OCI-LY7 (cell line): ENCODE results near the gene ABCG4. TPM values are rescaled to one million over a fixed set of nuclear protein-coding genes. Genes with fewer than 3 reads are reported as not detected.

Experiments used
- BruUV-seq: library from RNA; stranded (reverse); fragments of 400-500 nt; replicated peaks from 2 replicates; lab custom pipeline; 2021; lab: Mats Ljungman, UMichigan
- CTCF ChIA-PET: fragments of 300-600 bp; sonication (Branson Sonifier 250); formaldehyde crosslinking; loops from one replicate; lab custom pipeline; 2022; ENCODE audit warnings: antibody characterized with exemption; ENCODE audit not compliant: unreplicated experiment; lab: Charles Lee
- POLR2A ChIA-PET: fragments of 300-600 bp; sonication (Branson Sonifier 250); formaldehyde crosslinking; loops from one replicate; lab custom pipeline; 2022; ENCODE audit warnings: antibody characterized with exemption; lab: Charles Lee
- DNase-seq: peaks from one replicate; pipeline ENCODE4 v3.0.0-alpha.2; 2015; ENCODE audit warnings: low spot score
- H2AFZ ChIP-seq: fragments of 200-600 bp; sonication (generic), shearing (Covaris generic); 2 replicates; pipeline ENCODE4 v1.6.1; 2014; ENCODE audit warnings: mild to moderate bottlenecking, antibody characterized with exemption, low read length, moderate library complexity
- H3K27ac ChIP-seq: fragments of 200-600 bp; sonication (generic); 2 replicates; pipeline ENCODE4 v1.5.1; 2014; ENCODE audit warnings: mixed run types, low read depth, mild to moderate bottlenecking, moderate library complexity, low read length, inconsistent platforms; ENCODE audit not compliant: poor library complexity, severe bottlenecking
- H3K36me3 ChIP-seq: fragments of 200-600 bp; sonication (generic); 2 replicates; pipeline ENCODE4 v1.6.1; 2014; ENCODE audit warnings: mild to moderate bottlenecking, antibody characterized with exemption, low read length, moderate library complexity, mixed read lengths; ENCODE audit not compliant: insufficient read depth
- H3K4me1 ChIP-seq: fragments of 200-600 bp; sonication (generic); 2 replicates; pipeline ENCODE4 v1.5.1; 2014; ENCODE audit warnings: mild to moderate bottlenecking, low read length; ENCODE audit not compliant: insufficient read depth, poor library complexity, severe bottlenecking
- H3K4me2 ChIP-seq: fragments of 200-600 bp; sonication (generic); 2 replicates; pipeline ENCODE4 v1.6.1; 2014; ENCODE audit warnings: mild to moderate bottlenecking, low read length
- H3K4me3 ChIP-seq: fragments of 200-600 bp; sonication (generic); 2 replicates; pipeline ENCODE4 v1.5.1; 2014; ENCODE audit warnings: mild to moderate bottlenecking, low read depth, low read length; ENCODE audit not compliant: poor library complexity, severe bottlenecking
- H3K79me2 ChIP-seq: fragments of 200-600 bp; sonication (generic); 2 replicates; pipeline ENCODE4 v1.6.1; 2016; ENCODE audit warnings: low read depth, mild to moderate bottlenecking, low read length, moderate library complexity, mixed read lengths; ENCODE audit not compliant: insufficient read depth
- H3K9me2 ChIP-seq: fragments of 200-600 bp; sonication (generic); 2 replicates; pipeline ENCODE4 v1.6.1; 2016; ENCODE audit warnings: mild to moderate bottlenecking, low read length, mixed read lengths; ENCODE audit not compliant: insufficient read depth
- H3K9me3 ChIP-seq: fragments of 200-600 bp; sonication (generic); 2 replicates; pipeline ENCODE4 v1.6.1; 2014; ENCODE audit warnings: mild to moderate bottlenecking, mixed run types, low read length, mixed read lengths
- H4K20me1 ChIP-seq: fragments of 200-600 bp; sonication (generic); 2 replicates; pipeline ENCODE4 v1.6.1; 2014; ENCODE audit warnings: mild to moderate bottlenecking, antibody characterized with exemption, low read length, moderate library complexity, mixed read lengths; ENCODE audit not compliant: insufficient read depth
- CTCF ChIP-seq: fragments of 200-600 bp; sonication (generic); conservative IDR thresholded peaks from 2 replicates; pipeline ENCODE4 v1.5.1; 2014; ENCODE audit warnings: mild to moderate bottlenecking, antibody characterized with exemption, low read length, moderate library complexity, mixed read lengths
- EZH2phosphoT487 ChIP-seq: fragments of 200-600 bp; sonication (generic); IDR thresholded peaks from 2 replicates; pipeline ENCODE4 v1.6.1; 2018; ENCODE audit warnings: low read depth, borderline replicate concordance, mild to moderate bottlenecking, mixed run types, antibody characterized with exemption, low read length, moderate library complexity, mixed read lengths
- intact Hi-C: fragments of 100-400 bp; cut with micrococcal nuclease; formaldehyde crosslinking; loops from one replicate; pipeline ENCODE4 v1.10.0; 2022; ENCODE audit not compliant: unreplicated experiment
- total RNA-seq, 2 experiments: library from RNA; depleted of rRNA in 1 of 2; stranded (reverse); fragments of >200 nt in 1 of 2; shearing (Covaris generic) in 1 of 2; gene quantifications; 2 replicates each; pipeline ENCODE4 v1.2.3, GENCODE V29; 2014 to 2022

The ABCG4 gene
- total RNA-seq, 2 experiments from 2014 or later: not detected

DNA sequence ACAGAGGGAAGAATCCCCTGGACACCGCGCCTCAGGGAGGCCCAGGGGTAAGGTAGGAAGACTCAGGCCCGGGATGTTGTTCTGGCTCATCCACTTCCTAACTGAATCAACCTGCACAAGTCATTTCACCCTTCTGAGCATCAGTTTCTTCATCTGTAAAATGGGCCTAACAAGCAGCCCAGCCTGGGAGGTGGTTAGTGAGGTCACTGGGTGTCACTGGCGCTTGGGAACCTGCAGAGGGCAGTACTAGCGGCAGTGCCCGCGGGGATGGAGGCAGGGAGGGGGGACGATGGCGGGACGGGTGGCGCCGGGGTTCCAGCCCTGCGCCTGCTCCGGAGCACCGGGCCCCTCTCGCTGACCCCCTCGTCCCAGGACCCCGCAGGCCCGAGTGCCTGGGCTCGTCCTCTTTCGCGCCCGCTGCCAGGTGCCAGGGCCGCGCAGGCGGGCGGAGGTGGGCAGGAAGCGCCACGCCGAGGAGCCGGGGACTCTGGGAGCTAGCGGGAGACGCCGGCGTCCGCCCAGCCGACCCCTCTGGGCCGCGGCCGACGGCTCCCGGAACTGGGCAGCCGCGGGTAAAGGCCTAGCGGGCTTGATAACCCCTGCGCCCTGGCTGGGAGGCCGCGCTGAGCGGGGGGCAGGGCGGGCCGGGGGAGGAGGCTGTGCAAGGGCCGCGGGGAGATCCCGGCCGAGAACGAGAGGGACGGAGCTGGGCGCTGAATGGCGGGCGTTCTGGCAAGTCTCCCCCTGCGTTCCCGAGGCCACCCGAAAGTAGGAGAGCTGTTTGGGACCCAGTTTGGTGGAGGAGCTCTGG lies 19.8 kb downstream of the ABCG4 start, which contains the start of gene NLRX1:
NLRX1 (plus strand) TSS at position 255 of the 811 bp plus-strand sequence. CDS start 2,679 bp downstream, outside the sequence.
- H3K4me3 ChIP-seq: peak within 1 kb of the TSS; percentile 68
- no peaks in the 10 kb centered on the region for H3K79me2 ChIP-seq
- no peak within 1 kb of the TSS for H3K27ac ChIP-seq
- no peaks in the 10 kb centered on the region for H3K36me3 ChIP-seq
- H3K4me1 ChIP-seq: peaks cover 11% of the 10 kb centered on the region
- H3K4me2 ChIP-seq: peak within 1 kb of the TSS; percentile 72
- BruUV-seq: no TSS peak
- intact Hi-C loops: loop anchor here (1.0 kb wide), 1 partner anchor 29 kb away; no protein-coding TSS in a partner anchor
- no peaks in the 10 kb centered on the region for H4K20me1 ChIP-seq
- H3K9me2 ChIP-seq: no peaks in the 10 kb centered on the region
- peak; percentile 85 for DNase-seq
- ChIA-PET POLR2A (interaction anchor here (0.6 to 1.0 kb wide), 4 partner anchors 18 to 111 kb away, joined by 3 to 6 read pairs (median 3); partner anchors contain the start of gene CBL), CTCF (no interaction called here)
- TF ChIP-seq EZH2phosphoT487: no peak
- peak; percentile 87 for TF ChIP-seq CTCF
- peak within 1 kb of the TSS; percentile 88 for H2AFZ ChIP-seq
- no peaks in the 10 kb centered on the region for H3K9me3 ChIP-seq

DNA sequence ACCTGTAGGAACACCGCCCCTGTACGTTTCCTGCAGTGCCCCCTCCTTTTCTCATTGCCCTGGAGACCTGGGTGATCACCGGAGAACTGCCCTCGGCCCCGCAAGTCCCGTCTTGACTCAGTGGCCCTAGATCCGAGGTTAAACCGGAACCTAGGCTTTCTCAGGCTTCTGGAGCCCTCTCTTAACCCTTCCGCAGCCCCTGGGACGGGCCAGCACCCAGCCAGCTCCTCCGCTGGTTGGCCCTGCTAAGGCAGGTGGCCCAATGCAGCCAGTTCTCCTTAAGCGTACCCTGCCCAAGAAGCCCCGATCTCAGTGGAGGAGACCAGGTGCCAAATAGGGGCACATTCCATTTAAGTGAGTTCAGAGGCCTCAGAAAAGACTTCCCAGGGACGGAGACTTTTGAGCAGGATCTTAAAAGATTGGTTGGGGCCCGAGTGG lies 20.4 kb downstream of the ABCG4 start:
- peak overlapping the region; percentile 72 for H3K4me2 ChIP-seq
- peak; percentile 32 for DNase-seq
- TF ChIP-seq CTCF (no peak), EZH2phosphoT487 (no peak)
- H3K4me1 ChIP-seq: peaks cover 11% of the 10 kb centered on the region
- CTCF ChIA-PET: interaction anchor here (0.6 kb wide), 1 partner anchor 227 kb away, joined by 3 read pairs; no protein-coding TSS in a partner anchor
- no TSS peak for BruUV-seq
- H4K20me1 ChIP-seq: no peaks in the 10 kb centered on the region
- no peaks in the 10 kb centered on the region for H3K9me2 ChIP-seq
- POLR2A ChIA-PET: interaction anchor here (0.6 to 1.1 kb wide), 5 partner anchors 19 to 110 kb away, joined by 3 to 6 read pairs (median 3); partner anchors contain the start of gene CBL
- no peak overlapping the region for H3K27ac ChIP-seq
- H3K4me3 ChIP-seq: peak overlapping the region; percentile 68
- H2AFZ ChIP-seq: peak overlapping the region; percentile 88
- no peaks in the 10 kb centered on the region for H3K9me3 ChIP-seq
- no peaks in the 10 kb centered on the region for H3K79me2 ChIP-seq
- intact Hi-C loops: loop anchor here (1.0 kb wide), 1 partner anchor 28 kb away; no protein-coding TSS in a partner anchor
- H3K36me3 ChIP-seq: no peaks in the 10 kb centered on the region
